GM21447 (cell line): ENCODE measurements around the gene SKAP2.

ENCODE experiments used
- ATAC-seq: cut with Tn5 transposase; IDR thresholded peaks from one replicate; pipeline ENCODE4 v1.9.1; 2021; ENCODE audit not compliant: unreplicated experiment

The SKAP2 gene

DNA sequence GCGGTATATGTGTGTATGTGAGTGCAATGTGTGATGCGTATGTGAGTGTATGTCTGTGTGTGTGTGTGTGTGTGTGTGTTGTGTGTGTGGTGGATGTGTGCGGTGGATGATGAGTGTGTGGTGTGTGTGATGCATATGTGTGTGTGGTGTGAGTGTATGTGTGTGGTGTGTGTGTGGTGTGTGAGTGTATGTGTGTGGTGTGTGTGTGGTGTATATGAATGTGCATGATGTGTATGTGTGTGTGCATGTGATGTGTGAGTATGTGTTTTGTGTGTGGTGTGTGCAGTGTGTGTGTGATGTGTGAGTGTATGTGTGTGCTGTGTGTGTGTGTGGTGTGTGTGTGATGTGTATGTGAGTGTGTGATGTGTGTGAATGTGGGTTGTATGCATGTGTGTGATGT is 222.0 kb downstream of the SKAP2 start:
- ATAC-seq = no peak

DNA sequence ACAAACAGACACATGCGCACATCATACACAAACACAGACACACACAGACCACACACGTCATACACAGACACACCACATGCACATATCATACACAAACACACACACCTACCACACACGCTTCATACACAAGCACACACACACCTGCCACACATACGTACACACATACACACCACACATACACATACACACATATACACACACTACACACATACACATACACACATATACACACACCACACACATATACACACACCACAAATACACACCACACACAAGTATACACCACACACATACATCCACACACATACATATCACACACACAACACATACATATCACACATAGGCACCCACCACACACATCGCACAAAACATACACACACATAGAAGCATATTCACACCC is 224.7 kb downstream of the SKAP2 start:
- ATAC-seq = no peak

DNA sequence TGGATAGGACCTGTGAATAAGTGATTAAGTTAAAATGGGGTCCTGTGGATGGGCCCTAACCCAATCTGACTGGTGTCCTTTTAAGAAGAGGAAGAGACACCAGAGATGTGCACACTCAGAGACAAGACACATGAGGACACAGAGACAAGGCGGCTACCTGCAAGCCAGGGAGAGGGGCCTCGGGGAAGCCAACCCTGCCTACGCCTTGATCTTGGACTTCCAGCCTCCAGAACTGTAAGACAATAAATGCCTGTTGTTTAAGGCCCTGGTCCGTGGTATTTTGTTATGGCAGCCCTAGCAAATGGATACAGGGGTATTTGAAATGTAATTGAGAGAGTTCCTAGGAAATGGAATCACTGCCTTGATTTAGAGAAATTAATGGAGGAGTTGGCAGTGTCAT is 225.3 kb downstream of the SKAP2 start:
- ATAC-seq = no peak

DNA sequence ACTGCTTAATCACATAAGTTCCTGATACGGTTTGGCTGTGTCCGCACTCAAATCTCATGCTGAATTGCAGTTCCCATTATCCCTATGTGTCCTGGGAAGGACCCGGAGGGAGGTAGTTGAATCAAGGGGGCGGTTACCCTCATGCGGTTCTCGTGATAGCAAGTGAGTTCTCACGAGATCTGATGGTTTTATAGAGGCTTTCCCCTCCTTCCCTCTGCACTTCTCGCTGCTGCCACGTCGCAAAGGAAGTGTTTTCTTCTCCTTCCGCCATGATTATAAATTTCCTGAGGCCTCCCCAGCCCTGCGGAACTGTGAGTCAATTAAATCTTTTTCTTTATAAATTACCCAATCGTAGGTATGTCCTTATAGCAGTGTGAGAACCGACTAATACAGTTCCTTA is 226.2 kb downstream of the SKAP2 start:
- ATAC-seq = no peak

DNA sequence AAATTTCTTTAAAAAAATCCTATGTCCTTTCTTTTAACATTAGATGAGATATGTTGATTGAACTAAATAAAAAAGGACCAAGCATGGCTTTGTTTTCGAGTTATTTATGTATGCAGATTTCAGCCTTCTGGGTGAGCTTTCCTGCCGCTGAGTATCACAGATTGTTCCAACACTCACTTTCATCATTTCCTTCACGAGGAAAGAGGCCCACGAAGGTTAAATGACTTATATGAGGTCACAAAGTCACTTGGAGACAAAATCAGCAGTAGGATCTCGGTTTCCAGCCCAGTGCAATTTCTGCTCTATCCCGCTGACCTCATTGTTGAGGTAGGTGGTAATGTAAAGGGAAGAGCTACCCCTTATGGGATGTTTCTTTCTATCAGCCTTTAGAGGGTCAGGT is 226.8 kb downstream of the SKAP2 start:
- ATAC-seq = no peak

DNA sequence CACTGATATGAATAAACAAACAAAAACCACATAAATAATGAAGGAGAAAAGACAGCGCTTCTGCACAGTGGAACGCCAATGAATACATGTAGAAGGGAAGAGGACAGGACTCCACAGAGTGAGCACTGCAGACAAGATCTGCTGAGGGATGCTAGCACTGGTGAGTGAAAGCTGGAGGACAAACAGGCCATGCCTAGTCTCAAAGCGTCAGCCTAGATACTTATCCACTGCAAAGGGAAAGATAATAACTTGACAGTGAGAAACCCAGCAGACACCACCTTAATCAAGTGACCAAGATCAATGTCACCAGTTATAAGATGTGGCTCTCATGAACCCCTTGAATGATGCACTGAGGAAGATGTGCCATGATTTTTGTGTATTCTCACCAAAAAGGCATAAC is 227.6 kb downstream of the SKAP2 start:
- ATAC-seq = no peak

DNA sequence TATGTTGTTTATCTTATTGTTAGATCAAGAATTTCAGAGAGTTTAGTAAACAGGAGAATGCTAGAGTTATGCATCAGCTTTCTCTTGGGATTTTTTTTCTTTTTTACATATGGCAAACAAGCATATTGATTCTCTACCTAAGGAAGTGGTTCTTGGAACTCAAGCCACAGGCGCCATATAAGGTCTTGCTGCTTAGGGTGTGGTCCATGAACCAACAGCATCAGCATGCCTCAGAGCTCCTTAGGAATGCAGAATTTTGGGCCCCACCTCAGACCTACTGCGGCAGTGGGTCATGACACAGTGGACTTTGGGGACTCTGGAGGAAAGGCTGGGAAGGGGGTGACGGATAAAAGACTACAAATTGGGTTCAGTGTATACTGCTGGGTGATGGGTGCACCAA is 230.8 kb downstream of the SKAP2 start:
- ATAC-seq = no peak

DNA sequence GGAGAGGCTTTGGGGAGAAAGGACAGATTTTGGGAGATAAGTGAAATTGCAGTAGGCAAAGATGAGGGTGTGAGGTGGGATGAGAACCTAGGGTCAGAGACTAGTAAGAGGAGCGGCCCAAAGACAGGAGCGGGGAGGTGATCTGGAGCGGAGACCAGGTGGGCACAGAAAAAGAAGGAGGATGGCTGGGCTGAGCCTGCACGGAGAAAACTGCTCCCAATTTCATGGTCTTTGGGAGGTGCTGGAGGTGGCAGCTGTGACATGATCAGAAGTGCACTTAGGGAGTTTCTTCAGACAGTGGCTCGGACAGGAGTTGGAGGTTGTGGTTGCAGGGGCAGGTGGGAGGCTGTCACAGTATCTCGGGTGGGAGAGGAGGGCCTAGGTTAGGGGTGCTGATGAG is 232.8 kb downstream of the SKAP2 start:
- ATAC-seq = no peak

DNA sequence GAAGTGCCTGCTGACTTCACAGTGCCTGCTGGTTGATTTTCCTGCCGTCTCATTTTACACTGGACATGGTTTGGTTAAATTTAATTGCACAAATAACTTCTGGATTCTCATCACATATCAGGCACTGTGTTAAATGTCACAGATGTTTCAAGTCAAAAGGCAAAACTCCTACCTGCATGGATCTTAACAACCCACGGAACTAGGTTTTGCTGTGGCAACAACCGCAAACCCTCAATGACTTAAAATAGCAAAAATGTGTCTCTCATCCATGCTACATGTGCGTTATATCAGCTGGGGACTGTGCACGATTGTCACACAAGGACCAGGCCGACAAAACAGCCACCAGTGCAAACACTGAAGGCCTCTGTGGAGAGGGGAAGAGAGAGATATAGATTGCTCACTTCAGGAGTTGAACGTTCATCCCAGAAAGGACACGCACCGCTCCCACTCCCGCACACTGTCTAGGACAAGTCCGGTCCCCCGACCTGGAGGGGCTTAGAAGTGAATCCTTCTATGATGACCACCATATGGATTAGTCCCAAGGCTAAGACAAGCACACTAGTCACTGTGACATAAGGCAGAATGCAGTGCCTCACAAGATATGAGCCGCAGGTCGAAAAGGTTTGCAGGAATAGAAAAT is 233.3 kb downstream of the SKAP2 start:
- ATAC-seq = no peak

DNA sequence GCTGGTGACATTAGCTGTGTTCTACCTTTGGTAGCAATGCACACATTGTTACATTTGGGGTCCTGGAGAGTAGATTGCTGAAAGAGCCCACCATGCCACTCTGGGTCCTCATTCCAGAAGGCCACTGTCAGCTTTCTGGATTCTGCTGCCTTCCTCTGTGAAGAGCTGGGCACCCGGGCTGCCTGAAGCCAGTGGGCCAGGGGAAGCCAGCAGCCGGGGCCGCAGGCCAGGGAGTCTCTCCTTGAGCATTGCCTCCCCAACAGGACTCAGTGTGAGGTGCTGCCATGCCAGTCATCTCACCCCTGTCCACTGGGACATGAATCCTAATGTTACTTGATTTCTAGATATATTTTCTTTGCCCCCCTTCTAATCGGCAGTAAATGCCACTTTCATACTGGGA is 234.0 kb downstream of the SKAP2 start:
- no peak for ATAC-seq

DNA sequence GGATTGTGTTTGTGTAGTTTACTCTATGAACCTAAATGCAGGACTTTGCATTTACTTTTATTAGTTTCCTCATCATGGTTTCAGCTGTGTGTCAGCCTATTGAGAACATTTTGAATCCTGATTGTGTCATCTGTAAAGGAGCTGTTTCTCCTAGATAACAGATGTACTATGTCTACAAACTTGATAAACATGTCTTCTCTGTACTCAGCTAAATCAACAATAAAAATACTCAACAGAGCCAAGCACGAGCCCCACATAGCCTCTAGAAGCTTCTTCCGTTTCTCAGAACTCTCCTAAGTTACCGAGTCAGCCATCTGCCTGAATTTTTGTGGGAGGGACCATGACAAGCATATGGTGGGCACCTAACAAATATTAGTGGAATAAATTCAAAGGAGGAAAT is 234.7 kb downstream of the SKAP2 start:
- ATAC-seq = no peak

DNA sequence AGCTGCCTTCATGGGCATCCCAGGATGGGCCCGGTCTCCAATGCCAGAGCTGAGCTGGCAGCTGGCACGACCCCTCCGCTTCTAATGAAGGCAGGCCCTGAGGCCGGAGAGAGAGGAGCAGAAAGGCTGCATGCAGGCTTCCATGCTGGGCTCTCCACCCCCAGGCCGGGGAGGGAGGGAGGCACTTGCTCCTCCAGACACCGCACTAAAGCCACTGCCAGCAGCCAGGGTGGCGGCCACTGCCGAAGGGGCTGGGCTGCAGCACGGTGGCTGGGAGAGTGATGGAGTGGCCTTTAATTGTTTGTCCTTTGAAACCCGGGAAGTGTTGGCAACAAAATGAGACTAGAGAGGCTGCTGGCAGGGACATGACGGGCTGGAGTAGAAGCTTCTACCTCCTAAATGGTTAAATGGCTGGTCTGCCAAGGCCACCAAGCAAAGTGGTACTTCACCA is 236.5 kb downstream of the SKAP2 start:
- no peak for ATAC-seq

DNA sequence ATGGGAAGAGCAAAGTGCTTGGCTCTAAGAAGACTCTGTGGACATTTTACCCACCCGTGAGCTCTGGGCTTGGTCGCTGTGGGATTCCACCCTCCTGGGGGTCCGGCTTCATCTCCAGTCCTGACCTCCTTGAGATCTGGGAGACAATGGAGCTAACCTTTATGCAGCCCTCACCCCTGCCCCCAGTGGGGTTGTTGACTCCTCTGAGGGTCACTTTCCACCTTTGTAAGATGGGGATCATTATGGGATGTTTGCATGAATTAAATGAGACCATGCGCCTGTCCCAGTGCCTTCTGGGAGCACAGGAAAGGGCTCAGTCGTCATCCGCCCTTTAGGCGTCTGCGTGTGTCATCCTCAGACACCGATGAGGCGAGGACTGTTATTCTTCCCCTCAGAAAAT is 237.2 kb downstream of the SKAP2 start:
- ATAC-seq = no peak

DNA sequence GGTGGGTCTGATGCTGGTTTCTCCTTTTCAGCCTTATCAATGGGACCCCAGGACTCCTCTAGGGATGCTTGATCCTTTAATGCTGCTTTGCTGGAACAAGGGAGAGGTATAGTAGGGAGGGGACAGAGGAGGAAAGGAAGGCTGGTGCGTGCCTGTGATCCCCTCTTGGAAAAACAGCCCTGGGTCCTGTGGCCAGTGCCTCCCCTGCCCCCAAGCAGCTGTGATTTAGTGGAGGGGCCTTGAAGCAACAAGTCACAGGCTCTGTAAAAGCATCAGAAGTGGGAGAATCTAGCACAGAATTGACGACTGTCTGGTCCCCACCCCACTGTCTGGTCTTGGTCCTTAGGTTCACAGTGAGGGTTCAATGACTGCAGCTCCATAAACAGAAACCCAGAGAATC is 237.7 kb downstream of the SKAP2 start:
- ATAC-seq = no peak

DNA sequence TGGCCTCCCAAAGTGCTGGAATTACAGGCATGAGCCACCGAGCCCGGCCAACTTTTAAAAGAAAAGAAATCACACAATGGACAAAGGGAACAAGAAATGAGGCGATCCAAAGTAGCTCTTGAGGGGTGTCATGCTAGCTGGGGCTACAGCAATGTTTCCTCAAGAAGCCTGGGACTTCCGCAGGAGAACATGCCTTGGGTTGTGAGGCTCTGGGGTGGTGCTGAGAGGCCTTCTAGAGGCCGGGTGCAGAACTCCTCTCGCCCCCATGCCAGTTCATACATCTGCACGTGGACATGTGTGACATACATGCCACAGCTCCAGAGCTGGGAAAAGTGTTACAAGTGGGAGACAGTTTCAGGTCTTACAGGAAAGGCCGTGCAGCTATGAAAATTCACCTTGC is 238.2 kb downstream of the SKAP2 start:
- no peak for ATAC-seq

DNA sequence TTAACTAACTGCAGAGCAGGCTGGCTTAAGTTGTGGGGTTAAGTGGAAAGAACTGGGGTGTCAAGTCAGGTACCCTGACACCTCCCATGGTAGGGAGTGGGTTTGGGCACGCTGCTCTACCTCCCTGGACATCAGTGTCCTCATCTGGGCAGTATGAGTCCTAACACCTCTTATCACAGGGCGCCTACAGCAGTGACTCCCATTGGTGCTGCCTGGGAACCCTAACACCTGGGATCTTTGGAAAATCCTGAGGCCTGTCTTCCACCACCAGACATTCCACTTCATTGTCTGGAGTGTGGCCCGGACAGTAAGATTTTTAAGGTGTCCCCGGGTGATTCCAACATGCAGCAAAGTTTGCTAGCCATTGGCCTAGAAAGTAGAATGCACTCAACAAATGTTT is 239.1 kb downstream of the SKAP2 start:
- no peak for ATAC-seq

DNA sequence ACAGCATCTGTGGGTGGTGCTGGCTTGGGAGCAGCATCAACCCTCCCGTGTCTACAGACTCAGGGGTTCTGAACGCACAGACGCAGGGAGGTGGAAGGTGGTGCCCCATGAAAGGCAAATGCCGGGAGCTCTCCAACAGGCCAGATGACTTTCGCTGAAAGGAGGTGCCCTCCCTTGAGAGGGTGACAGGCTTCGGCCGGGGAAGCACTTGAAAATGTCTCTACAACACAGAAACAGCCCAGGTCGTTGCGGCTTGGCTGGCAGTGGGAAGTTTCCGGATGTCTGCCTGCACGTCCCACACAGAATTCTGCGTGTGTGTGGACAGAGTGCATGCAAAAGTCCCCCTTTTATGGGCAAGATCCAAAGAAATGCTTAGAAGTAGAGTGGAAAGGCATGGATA is 239.6 kb downstream of the SKAP2 start:
- ATAC-seq = no peak

DNA sequence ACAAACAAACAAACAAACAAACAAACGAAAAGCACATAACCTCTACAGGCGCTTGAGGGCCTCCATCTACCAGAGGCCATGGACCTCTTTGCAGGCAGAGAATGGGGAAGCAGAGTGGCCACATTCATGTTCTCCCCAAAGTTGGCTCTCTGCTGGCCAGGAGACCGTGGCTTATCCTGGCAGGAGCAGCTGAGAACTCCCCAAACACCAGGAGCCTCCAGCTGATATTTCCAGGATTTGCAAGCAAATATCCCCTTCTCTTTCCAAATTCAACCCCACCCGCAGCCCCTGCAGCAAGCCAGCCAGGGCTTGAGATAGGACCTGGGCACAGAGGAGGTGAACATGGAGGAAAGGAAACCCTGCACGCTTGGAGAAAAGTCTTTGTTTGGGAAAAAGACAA is 240.0 kb downstream of the SKAP2 start:
- no peak for ATAC-seq

DNA sequence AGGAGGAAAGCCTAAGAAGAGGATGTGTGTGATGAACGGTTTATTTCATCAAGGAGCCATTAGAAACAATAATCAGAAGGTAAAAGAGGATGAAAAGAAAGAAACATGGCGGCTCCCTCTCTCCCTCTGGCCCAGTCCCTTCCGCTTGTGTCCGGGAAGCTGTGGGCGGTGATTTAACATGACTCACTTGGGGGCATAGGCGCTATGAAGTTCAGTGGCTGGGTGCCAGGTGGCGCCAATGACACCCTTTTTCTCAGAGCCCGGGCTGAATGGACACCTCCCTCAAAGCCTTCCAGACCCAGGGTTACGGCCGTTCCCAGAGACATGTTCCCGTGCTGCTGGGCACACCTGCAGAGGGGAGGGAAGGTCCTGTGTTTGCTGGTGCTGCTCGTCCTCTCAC is 244.0 kb downstream of the SKAP2 start:
- ATAC-seq = no peak

DNA sequence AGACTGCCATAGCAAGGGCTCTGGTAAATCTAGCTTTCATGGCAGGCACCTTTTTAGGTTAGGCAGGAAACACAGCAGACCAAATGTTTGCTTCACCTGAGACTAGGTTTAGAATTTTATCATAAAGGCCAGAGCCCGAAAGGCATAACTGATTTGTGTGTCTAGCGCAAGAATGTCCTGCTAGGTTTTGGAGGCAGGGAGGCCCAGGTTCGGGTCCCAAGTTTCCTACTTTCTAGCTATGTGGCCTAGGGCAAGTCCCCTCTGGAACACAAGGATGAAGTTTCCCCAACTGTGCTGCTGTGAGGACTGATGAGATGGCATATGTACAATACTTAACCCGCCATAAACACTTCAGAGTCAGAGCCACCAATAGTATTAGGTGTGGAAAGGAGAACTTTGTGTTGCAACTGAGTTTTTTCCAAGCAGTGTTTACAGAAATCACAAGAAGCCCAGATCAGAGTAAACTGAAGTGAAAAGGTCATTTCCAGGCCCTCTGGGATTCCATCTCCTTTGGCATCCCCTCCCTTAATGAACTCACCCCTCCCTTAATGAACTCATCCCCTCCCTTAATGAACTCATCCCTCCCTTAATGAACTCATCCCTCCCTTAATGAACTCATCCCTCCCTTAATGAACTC is 244.9 kb downstream of the SKAP2 start:
- ATAC-seq = no peak

DNA sequence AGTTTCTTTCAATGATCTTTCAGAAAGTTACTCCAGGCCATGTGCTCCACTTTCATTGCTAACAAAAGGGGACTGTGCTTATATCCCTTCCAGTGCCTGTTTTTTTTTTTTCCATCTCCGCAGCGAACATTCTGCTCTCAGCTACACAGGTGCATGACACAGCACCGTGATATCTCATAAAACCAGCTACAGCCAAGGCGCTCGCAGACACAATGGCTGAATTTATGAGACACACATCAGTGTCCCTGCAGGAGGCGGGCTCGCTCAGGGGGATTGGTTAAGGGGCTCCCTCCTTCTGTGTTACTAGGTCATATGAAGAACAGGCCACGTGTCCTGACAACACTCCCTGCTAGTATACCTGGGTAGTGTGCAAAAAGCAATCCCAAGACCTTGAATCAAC is 245.5 kb downstream of the SKAP2 start:
- no peak for ATAC-seq

DNA sequence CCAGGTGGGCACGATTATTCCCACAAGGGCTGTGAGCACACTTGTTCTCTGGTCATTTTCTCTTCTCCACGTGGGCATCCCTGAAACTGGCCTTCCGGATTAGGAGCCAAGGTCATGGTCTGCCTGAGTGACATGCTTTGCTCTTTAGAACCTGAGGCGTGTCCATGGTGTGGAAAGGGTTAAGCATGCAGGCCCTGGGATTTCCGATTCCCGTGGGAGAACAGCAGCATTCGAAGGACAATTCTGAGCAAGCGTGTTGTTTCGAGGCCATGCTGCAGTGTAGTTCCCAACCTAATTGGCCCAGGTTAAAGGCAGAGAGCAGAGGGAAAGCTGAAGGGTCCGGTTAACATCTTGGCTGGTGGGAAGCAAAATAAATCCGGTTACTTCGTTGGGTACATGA is 245.9 kb downstream of the SKAP2 start:
- ATAC-seq = no peak
